GM12801 (cell line): ENCODE measurements around the gene ELN.

ENCODE experiments used
- TF ChIP-seq, protein P1 (sequence below): IDR thresholded peaks from one replicate; pipeline ENCODE4 v1.5.1; 2011; ENCODE audit warnings: control low read depth; ENCODE audit not compliant: insufficient read length; ENCODE audit errors: extremely low read depth

ELN gene

DNA sequence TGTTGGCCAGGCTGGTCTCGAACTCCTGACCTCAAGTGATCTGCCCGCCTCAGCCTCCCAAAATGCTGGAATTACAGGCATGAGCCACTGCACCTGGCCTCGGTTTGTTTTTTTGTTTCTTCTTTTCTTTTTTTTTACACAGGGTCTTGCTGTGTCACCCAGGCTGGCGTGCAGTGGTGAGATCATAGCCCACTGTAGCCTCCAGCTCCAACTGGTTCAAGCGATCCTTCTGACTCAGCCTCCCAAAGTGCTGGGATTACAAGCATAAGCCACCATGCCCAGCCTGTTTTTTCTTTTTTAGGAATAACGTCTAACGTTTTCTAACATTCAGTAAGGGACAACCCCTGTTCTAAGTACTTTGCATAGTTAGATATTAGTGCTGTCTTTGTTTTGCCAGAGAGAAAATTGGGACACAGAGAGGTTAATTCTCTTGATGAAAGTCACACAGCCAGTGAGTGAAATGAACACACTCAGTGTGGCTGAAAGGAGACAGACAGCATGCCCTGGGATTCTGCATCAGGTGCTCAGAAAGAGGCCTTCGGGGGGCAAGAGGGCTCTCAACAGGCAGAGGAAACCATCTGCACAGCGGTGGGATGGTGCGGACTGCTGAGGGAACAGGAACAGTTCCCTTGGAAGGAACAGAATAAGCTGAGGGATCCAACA is 59.9 kb downstream of the ELN start:
- TF ChIP-seq, protein P1, sequence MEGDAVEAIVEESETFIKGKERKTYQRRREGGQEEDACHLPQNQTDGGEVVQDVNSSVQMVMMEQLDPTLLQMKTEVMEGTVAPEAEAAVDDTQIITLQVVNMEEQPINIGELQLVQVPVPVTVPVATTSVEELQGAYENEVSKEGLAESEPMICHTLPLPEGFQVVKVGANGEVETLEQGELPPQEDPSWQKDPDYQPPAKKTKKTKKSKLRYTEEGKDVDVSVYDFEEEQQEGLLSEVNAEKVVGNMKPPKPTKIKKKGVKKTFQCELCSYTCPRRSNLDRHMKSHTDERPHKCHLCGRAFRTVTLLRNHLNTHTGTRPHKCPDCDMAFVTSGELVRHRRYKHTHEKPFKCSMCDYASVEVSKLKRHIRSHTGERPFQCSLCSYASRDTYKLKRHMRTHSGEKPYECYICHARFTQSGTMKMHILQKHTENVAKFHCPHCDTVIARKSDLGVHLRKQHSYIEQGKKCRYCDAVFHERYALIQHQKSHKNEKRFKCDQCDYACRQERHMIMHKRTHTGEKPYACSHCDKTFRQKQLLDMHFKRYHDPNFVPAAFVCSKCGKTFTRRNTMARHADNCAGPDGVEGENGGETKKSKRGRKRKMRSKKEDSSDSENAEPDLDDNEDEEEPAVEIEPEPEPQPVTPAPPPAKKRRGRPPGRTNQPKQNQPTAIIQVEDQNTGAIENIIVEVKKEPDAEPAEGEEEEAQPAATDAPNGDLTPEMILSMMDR = no peak

DNA sequence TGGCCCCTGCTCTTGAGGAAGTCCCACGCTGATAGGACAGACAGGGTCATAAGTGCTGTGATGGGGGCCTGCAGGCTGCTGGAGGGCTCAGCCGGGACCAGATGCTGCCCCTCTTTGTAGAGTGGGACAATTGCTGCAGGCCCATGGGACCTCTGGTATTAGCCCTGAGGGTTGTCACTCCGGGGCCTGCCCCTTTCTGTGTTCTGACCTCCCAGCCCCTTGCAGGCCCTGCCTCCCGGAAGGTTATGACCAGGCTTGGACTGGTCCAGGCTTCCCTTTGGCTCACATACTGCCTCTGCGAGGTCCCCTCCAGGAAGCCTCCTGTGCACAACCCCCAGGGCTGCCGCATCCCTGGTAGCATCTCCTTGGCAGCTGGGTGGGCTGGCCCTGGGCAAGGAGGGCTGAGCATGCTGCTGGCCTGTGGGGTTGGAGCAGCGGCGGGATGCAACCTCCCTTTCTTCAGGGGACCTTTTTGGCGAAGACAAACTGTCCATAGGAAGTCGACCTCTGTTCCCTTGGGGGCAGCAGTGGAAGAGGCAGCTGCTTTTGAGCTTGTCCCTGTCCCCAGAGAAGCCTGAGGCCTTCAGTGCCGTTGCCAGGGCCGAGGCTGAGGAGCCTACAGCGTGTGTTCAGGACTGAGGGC is 64.5 kb downstream of the ELN start:
- TF ChIP-seq, protein P1 = no peak

DNA sequence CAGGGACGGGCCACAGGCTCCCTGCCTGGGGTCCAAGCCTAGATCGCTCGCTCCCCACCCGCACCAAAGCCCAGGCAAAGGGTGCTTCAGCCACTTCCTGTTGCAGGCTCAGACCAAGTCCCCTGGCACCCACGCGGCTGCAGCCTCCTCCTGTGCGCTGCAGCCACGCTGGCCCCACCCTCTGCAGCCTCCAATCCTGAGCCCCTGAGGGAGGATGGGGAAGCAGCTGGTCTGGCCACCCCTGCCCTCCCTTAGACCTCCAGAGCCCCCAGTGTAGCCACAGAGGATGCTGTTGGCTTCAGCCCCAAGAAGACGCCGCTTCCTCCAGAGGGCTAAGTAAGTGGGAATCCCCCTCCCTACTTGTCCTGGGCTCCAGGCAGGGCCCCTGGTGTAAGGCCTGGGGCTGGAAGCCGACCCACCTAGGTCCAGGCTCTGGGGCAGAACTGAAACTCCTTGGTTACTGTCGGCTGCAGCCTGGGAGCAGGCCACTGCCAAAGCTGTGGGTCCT is 65.0 kb downstream of the ELN start:
- TF ChIP-seq, protein P1 = no peak

DNA sequence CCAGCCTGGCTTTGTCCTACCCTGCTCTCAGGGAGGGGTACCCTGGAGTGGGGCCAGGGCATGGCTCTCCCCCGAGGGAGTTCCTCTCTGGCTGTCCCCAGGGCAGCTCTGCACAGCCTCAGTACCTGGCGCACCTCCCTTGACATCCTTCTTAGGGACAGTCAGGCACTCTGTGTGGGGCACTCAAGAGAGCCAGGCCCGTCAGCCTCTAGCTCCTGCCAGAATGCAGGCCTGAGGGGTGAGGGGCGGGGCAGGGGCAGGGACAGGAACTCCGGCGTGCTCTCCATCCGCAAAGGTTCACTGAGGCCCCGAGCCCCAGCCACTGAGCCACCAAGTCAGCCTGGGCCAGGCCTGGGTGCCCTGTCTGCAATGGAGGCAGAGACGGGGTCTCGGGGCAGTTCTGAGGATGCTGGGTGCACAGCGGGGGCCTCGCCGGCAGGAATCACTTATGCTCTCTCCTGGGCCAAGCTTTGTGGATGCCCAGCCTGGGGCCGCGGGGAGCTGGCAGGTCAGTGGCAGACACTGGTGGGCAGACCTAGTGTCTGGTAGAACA is 65.8 kb downstream of the ELN start:
- TF ChIP-seq, protein P1 = no peak

DNA sequence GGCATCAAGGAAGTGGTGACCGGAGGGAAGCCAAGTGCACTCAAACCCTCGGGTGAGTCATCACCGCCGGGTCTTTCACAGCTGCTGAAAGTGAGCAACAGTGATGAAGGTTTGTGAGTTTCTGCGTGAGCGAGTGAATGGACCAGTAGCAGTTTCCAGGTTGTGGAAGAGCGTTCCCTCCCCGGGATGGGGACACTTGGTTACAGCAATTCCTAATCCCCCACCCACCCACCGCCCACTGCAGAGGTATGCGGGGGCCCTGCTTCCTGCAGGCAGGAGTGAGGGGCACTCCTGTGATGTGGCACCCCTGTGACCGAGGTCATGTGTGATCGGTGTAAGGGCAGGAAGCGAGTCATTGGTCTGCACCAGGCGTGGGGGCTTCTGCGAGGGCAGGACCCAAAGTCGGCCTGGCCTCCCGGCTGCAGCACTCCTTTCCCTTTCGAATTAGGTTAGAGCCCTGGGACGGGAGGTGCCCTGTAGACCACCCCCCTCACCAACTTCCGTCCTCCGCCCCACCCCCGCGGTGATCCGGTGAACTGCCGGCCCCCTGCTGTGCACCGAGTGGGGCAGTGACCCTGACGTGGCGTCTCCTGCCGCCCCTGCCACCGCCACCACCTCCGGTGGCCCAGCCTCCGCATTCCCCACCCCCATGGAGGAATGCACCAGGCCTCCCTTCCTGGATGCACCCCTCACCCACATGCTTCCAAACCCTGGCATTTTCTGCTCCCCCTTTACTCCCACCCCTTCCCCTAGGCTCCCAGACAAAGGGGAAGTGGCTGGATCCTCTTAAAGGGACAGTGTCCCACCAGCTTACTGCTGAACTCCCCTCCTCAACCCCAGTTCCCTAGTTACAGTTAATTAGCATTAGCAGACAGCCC is 66.5 kb downstream of the ELN start:
- TF ChIP-seq, protein P1 = no peak

DNA sequence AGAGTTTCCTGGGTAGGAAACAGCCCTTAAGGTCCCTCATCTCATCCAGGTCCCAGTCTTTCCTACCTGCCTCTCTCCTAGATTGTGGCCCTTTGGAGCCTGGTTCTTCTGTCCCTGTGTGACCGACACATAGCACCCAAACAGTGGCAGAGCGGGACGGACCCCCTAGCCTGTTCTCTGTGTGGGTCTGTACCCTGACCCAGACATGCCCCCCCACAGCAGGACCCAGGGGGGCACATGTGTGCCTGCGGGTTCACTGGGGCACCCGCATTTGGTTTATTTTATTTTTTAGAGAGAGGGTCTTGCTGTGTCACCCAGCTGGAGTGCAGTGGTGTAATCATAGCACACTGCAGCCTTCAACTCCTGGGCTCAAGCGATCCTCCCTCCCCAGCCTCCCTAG is 67.2 kb downstream of the ELN start:
- TF ChIP-seq, protein P1 = no peak

DNA sequence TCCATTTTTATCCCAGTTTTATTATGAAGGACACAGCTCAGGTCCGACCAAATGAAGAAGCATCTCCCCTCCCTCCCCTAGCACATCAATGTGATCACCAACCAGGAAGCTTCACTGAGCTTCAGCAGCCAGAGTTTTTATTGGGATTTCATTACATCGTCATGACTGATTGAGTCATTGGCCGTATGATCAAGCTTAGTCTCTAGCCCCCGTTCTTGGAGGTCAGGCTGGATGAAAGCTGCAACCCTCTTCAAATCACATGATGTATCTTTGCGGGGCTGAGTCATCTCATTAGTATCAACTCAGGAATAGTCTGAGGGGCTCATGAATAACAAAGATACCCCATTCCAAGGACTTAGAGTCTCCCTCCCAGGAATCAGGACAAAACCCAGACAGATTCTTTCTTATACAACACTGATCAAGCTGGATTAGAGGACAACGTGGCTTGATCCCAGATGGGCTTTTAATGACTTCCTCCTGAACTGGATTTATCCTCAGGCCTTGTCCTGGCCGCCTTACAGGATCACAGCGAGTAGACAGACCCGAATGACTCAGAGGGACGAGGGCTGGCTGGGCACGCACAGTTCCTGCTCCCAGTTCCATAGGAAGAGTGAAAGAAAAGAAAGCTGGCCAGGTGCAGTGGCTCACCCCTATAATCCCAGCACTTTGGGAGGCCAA is 70.1 kb downstream of the ELN start:
- TF ChIP-seq, protein P1 = no peak
